ENCODE measurements around the gene AUTS2. TPM values are rescaled to one million over a fixed set of nuclear protein-coding genes. Genes with fewer than 3 reads are reported as not detected.

Gene AUTS2
- total RNA-seq, 5 donors from 2014 or later (not counting 1 experiment from before 2014, with no cell fraction given): 10.6 to 66.2 (median 37.6) TPM

DNA sequence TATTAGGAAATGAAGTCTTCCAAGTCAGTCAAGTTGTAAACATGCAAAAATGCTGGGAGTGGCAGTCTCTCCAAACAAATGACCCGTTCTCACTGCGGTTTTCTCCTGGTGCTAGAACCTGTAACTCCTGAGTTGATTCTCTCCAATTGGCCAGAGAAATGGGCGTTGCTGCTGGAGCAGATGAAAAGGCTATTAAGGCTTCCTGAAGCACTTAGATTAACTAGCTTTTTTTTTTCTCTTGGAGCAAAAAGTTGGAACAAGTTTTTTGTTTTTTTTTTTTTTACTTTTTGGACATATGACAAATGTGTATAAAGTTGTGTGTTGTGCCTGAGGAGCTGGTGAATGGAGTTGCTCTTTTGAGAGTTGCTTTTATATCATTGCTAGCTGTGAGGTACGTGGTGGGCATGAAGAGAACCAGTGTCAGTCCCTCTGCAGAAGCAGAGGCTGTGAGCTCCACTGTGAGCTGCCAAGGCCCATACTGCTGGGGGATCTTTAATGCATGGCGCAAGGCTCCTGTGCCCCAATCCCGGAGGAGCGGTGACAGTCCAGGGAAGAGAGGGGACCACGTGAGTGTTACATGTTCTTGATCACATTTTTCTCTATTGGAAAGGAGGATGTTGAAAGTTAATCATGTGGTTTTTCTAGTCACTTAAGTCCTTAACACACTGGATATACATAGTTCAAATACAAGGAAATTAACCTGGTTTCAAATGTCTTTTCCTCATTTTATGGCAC is 1140.0 kb downstream of the AUTS2 start:
- ATAC-seq (replicated peaks in 1 of 4): no peak
- no peaks in the 10 kb centered on the region for H3K9me3 Mint-ChIP-seq
- ChIA-PET POLR2A (no interaction called here), CTCF (interaction anchor here in 1 of 2 donors (0.6 kb wide), 1 partner anchor 33 kb away, joined by 3 read pairs; no protein-coding TSS in a partner anchor)
- Histone ChIP-seq H3K36me3 (ENCODE audit: control insufficient read depth in 2 of 2, extremely low read depth in 1 of 2, insufficient read depth in 1 of 2, low read length in 1 of 2) (no peaks in the 10 kb centered on the region), H3K9me3 (no peaks in the 10 kb centered on the region), H3K4me1 (ENCODE audit: control insufficient read depth in 1 of 2, extremely low read depth in 1 of 2, insufficient read depth in 2 of 2, low read length in 2 of 2) (peaks cover 6 to 8% of the 10 kb centered on the region in 2 experiments), H3K27me3 (replicated peaks in 1 of 2; ENCODE audit: control insufficient read depth in 2 of 2, extremely low read depth in 1 of 2, insufficient read depth in 2 of 2, low read length in 1 of 2) (no peaks in the 10 kb centered on the region), H3K4me3 (ENCODE audit: control insufficient read depth in 1 of 2, extremely low read depth in 1 of 2, low read length in 1 of 2) (no peak overlapping the region), H3K27ac (ENCODE audit: low read length) (no peak overlapping the region)
- 100% methylated on average over 3 of the region's 8 CpGs for WGBS (ENCODE audit: insufficient coverage)
- peaks cover 0 to 3% of the 10 kb centered on the region in 2 donors for H3K27me3 Mint-ChIP-seq
- H3K36me3 Mint-ChIP-seq: no peaks in the 10 kb centered on the region
- no peak overlapping the region for H3K4me3 Mint-ChIP-seq
- H3K4me1 Mint-ChIP-seq: peaks cover 20 to 43% (median 37%) of the 10 kb centered on the region in 3 donors
- no peak for DNase-seq
- peak overlapping the region in 1 of 2 donors; percentile 62 for H3K27ac Mint-ChIP-seq

DNA sequence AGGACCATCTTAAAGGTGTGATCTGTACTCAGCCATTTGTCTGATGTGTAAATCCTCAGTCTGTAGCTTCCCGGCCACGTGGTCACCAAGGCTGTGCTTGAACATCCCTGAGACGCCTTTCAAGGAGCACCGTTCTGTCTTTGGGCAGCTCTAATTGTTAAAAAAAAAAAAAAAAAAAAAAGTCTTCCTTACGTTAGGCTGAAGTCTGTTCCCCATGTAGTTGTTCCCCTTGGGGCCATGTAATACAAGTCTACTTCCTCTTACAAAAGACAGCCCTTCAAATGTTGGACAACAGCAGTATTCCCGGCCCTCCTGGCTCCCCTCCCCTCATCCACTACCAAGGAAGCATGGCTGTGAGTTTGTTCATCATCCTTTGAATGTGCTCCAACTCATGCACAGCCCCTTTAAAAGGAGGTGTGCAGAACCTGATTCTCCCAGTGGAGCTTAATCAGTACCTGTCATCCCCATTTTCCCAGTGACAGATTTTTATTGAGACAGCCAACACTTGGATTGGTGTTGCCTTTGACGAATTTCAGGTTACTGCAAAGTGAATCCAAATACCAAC is 1141.5 kb downstream of the AUTS2 start:
- H3K4me1 ChIP-seq (ENCODE audit: control insufficient read depth in 1 of 2, extremely low read depth in 1 of 2, insufficient read depth in 2 of 2, low read length in 2 of 2): peaks cover 2 to 8% of the 10 kb centered on the region in 2 experiments
- H3K4me1 Mint-ChIP-seq: peaks cover 20 to 39% (median 33%) of the 10 kb centered on the region in 3 donors
- no peak for ATAC-seq (replicated peaks in 1 of 4)
- H3K9me3 Mint-ChIP-seq: no peaks in the 10 kb centered on the region
- ChIA-PET POLR2A (interaction anchor here in 1 of 2 donors (0.5 kb wide), 1 partner anchor 638 kb away, joined by 7 read pairs; no protein-coding TSS in a partner anchor), CTCF (interaction anchor here in 1 of 2 donors (0.6 kb wide), 2 partner anchors 120 to 123 kb away, joined by 3 to 4 read pairs; no protein-coding TSS in a partner anchor)
- no peak for DNase-seq
- no peaks in the 10 kb centered on the region for H3K9me3 ChIP-seq
- H3K36me3 Mint-ChIP-seq: no peaks in the 10 kb centered on the region
- no peaks in the 10 kb centered on the region for H3K27me3 ChIP-seq (replicated peaks in 1 of 2; ENCODE audit: control insufficient read depth in 2 of 2, extremely low read depth in 1 of 2, insufficient read depth in 2 of 2, low read length in 1 of 2)
- 80% methylated on average over 1 of the region's 7 CpGs for WGBS (ENCODE audit: insufficient coverage)
- H3K27ac ChIP-seq (ENCODE audit: low read length): no peak overlapping the region
- H3K27ac Mint-ChIP-seq: peak overlapping the region in 1 of 2 donors; percentile 28
- H3K4me3 ChIP-seq (ENCODE audit: control insufficient read depth in 1 of 2, extremely low read depth in 1 of 2, low read length in 1 of 2): no peak overlapping the region
- H3K4me3 Mint-ChIP-seq: no peak overlapping the region
- peaks cover 0 to 3% of the 10 kb centered on the region in 2 donors for H3K27me3 Mint-ChIP-seq
- no peaks in the 10 kb centered on the region for H3K36me3 ChIP-seq (ENCODE audit: control insufficient read depth in 2 of 2, extremely low read depth in 1 of 2, insufficient read depth in 1 of 2, low read length in 1 of 2)

DNA sequence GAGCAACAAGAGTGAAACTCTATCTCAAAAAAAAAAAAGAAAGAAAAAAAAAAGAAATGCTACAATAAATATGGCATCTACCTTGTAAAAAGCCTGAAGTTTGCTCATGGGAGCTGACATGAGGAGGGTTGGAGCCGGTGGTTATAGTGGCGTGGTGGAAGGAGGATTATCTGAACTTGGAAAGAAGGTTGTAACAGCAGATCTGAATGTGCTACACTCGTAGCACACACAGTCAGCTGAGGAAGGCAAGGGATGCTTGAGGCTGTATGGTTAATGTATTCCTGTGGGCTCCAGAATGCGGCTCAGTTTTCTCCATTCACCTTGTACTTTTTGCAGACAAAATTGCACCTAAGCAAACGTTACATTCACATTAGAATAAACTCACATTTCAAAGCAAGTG is 1143.4 kb downstream of the AUTS2 start:
- DNase-seq (no peak), ATAC-seq (replicated peaks in 1 of 4) (no peak)
- H3K4me3 ChIP-seq (ENCODE audit: control insufficient read depth in 1 of 2, extremely low read depth in 1 of 2, low read length in 1 of 2): no peak overlapping the region
- ChIA-PET CTCF (no interaction called here), POLR2A (interaction anchor here in 1 of 2 donors (0.6 kb wide), 1 partner anchor 29 kb away, joined by 11 read pairs; no protein-coding TSS in a partner anchor)
- H3K9me3 ChIP-seq: no peaks in the 10 kb centered on the region
- no CpG with 5 or more reads among the region's 5 CpGs for WGBS (ENCODE audit: insufficient coverage)
- H3K27ac ChIP-seq (ENCODE audit: low read length): no peak overlapping the region
- H3K27me3 Mint-ChIP-seq: no peaks in the 10 kb centered on the region
- H3K36me3 ChIP-seq (ENCODE audit: control insufficient read depth in 2 of 2, extremely low read depth in 1 of 2, insufficient read depth in 1 of 2, low read length in 1 of 2): no peaks in the 10 kb centered on the region
- H3K36me3 Mint-ChIP-seq: no peaks in the 10 kb centered on the region
- peaks cover 2% of the 10 kb centered on the region in 2 experiments for H3K4me1 ChIP-seq (ENCODE audit: control insufficient read depth in 1 of 2, extremely low read depth in 1 of 2, insufficient read depth in 2 of 2, low read length in 2 of 2)
- H3K4me1 Mint-ChIP-seq: peaks cover 10 to 23% (median 20%) of the 10 kb centered on the region in 3 donors
- no peaks in the 10 kb centered on the region for H3K9me3 Mint-ChIP-seq
- H3K27me3 ChIP-seq (replicated peaks in 1 of 2; ENCODE audit: control insufficient read depth in 2 of 2, extremely low read depth in 1 of 2, insufficient read depth in 2 of 2, low read length in 1 of 2): no peaks in the 10 kb centered on the region
- H3K27ac Mint-ChIP-seq: no peak overlapping the region
- no peak overlapping the region for H3K4me3 Mint-ChIP-seq

DNA sequence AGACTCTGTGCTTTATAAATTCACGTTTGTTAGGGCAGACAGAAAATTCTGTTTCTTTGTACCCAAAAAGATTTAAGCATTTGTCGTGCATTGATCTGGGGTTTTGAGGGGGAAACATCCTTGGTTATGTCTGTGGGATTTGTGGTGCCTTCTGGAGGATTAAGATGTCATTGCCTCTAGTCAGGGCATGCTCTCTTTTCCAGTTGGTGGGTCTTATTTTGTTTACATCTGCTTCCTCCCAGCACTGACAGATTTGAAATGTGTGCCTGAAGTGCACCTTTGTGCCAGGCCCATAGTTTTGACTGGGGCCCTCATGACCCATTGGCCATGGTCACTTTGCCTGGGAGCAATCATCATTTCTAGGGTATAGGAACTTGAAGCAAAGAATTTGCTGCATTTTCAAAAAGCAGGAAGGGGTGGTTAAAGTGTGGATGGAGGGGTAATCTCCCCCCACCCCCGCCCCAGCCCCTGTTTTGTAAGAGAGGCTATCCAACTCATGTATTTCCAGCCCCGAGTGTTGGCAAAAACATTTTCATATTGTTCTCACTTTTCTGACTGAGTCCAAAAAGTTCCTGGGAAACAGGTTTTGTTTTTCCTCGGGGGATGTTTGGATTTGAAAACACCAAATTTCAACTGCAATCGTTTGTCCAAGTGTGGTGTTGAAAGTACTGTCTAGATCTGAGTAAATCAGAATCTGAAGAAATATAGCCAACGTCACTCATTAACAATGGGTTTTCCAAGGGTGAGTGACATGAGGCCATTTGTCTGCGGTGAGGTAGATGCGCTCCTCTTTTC is 1145.5 kb downstream of the AUTS2 start:
- ChIA-PET CTCF (no interaction called here), POLR2A (no interaction called here)
- no peaks in the 10 kb centered on the region for H3K9me3 Mint-ChIP-seq
- H3K27ac ChIP-seq (ENCODE audit: low read length): no peak overlapping the region
- DNase-seq (no peak), ATAC-seq (replicated peaks in 1 of 4) (no peak)
- H3K36me3 ChIP-seq (ENCODE audit: control insufficient read depth in 2 of 2, extremely low read depth in 1 of 2, insufficient read depth in 1 of 2, low read length in 1 of 2): no peaks in the 10 kb centered on the region
- H3K4me3 ChIP-seq (ENCODE audit: control insufficient read depth in 1 of 2, extremely low read depth in 1 of 2, low read length in 1 of 2): no peak overlapping the region
- no peaks in the 10 kb centered on the region for H3K36me3 Mint-ChIP-seq
- H3K4me1 Mint-ChIP-seq: peaks cover 0 to 10% (median 5%) of the 10 kb centered on the region in 3 donors
- no peak overlapping the region for H3K4me3 Mint-ChIP-seq
- no peak overlapping the region for H3K27ac Mint-ChIP-seq
- H3K27me3 Mint-ChIP-seq: no peaks in the 10 kb centered on the region
- H3K9me3 ChIP-seq: no peaks in the 10 kb centered on the region
- H3K4me1 ChIP-seq (ENCODE audit: control insufficient read depth in 1 of 2, extremely low read depth in 1 of 2, insufficient read depth in 2 of 2, low read length in 2 of 2): peaks cover under 1 to 2% of the 10 kb centered on the region in 2 experiments
- no peaks in the 10 kb centered on the region for H3K27me3 ChIP-seq (replicated peaks in 1 of 2; ENCODE audit: control insufficient read depth in 2 of 2, extremely low read depth in 1 of 2, insufficient read depth in 2 of 2, low read length in 1 of 2)
- 71% methylated on average over 4 of the region's 9 CpGs for WGBS (ENCODE audit: insufficient coverage)

DNA sequence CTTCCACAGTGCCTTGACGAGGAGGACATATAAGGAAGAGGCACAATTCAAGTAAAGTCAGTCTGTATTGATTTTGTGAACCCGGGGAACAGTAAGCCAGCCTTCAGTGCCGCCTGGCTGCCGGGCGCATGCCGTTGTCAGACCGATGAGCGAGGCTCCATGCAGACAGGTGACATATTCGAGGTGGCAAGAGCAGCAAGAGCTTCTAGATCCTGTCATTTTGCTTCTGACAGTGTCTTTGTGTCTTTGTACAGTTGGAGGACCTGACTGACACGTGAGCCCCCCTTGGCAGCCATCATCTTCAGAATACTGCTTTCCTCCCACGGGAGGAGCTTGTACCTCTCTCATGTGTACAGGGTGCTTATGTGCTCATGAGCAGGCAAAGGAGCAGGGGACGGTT is 1146.2 kb downstream of the AUTS2 start:
- Histone ChIP-seq H3K4me3 (ENCODE audit: control insufficient read depth in 1 of 2, extremely low read depth in 1 of 2, low read length in 1 of 2) (no peak overlapping the region), H3K27me3 (replicated peaks in 1 of 2; ENCODE audit: control insufficient read depth in 2 of 2, extremely low read depth in 1 of 2, insufficient read depth in 2 of 2, low read length in 1 of 2) (no peaks in the 10 kb centered on the region), H3K36me3 (ENCODE audit: control insufficient read depth in 2 of 2, extremely low read depth in 1 of 2, insufficient read depth in 1 of 2, low read length in 1 of 2) (no peaks in the 10 kb centered on the region), H3K27ac (ENCODE audit: low read length) (no peak overlapping the region), H3K9me3 (no peaks in the 10 kb centered on the region), H3K4me1 (ENCODE audit: control insufficient read depth in 1 of 2, extremely low read depth in 1 of 2, insufficient read depth in 2 of 2, low read length in 2 of 2) (peaks cover 0 to 7% of the 10 kb centered on the region in 2 experiments)
- H3K9me3 Mint-ChIP-seq: no peaks in the 10 kb centered on the region
- ChIA-PET CTCF (no interaction called here), POLR2A (interaction anchor here in 1 of 2 donors (0.5 kb wide), 1 partner anchor 1894 kb away, joined by 9 read pairs; no protein-coding TSS in a partner anchor)
- H3K27me3 Mint-ChIP-seq: no peaks in the 10 kb centered on the region
- ATAC-seq (replicated peaks in 1 of 4) (no peak), DNase-seq (no peak)
- H3K36me3 Mint-ChIP-seq: no peaks in the 10 kb centered on the region
- H3K4me1 Mint-ChIP-seq: peaks cover 0 to 7% (median 5%) of the 10 kb centered on the region in 3 donors
- 92% methylated on average over 8 of the region's 12 CpGs for WGBS (ENCODE audit: insufficient coverage)
- no peak overlapping the region for H3K27ac Mint-ChIP-seq
- H3K4me3 Mint-ChIP-seq: no peak overlapping the region

DNA sequence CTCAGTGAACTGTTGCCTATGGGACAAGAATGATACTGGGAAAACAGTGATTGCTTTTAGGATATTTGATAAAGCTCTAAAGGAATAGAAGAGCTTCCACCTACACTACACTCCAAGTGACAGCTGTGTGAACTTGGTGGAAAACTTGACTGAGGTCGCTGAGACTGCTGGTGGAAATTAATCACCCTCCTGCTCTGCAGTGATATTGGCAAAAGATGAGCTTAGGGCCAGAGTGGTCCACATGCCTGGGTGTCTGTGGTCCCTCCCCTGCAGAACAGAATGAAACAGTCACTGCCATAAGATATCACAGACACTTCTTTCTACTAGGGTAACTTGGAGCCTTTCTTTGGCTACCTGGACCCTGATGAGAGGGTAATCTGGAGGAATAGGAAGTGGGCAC is 1151.6 kb downstream of the AUTS2 start:
- no CpG with 5 or more reads among the region's 1 CpG for WGBS (ENCODE audit: insufficient coverage)
- H3K4me3 ChIP-seq (ENCODE audit: control insufficient read depth in 1 of 2, extremely low read depth in 1 of 2, low read length in 1 of 2): no peak overlapping the region
- peaks cover 0 to 3% (median 0%) of the 10 kb centered on the region in 3 donors for H3K9me3 Mint-ChIP-seq
- no peaks in the 10 kb centered on the region for H3K27me3 Mint-ChIP-seq
- H3K27me3 ChIP-seq (replicated peaks in 1 of 2; ENCODE audit: control insufficient read depth in 2 of 2, extremely low read depth in 1 of 2, insufficient read depth in 2 of 2, low read length in 1 of 2): no peaks in the 10 kb centered on the region
- ChIA-PET CTCF (interaction anchor here in 1 of 2 donors (0.7 kb wide), 1 partner anchor 1549 kb away, joined by 4 read pairs; no protein-coding TSS in a partner anchor), POLR2A (interaction anchor here in 1 of 2 donors (0.6 kb wide), 1 partner anchor 1115 kb away, joined by 3 read pairs; no protein-coding TSS in a partner anchor)
- no peaks in the 10 kb centered on the region for H3K36me3 ChIP-seq (ENCODE audit: control insufficient read depth in 2 of 2, extremely low read depth in 1 of 2, insufficient read depth in 1 of 2, low read length in 1 of 2)
- H3K36me3 Mint-ChIP-seq: no peaks in the 10 kb centered on the region
- DNase-seq (no peak), ATAC-seq (replicated peaks in 1 of 4) (no peak)
- H3K27ac Mint-ChIP-seq: no peak overlapping the region
- no peak overlapping the region for H3K27ac ChIP-seq (ENCODE audit: low read length)
- peaks cover 0 to 10% (median 0%) of the 10 kb centered on the region in 3 donors for H3K4me1 Mint-ChIP-seq
- H3K4me3 Mint-ChIP-seq: no peak overlapping the region
- H3K9me3 ChIP-seq: no peaks in the 10 kb centered on the region
- peaks cover 0 to 7% of the 10 kb centered on the region in 2 experiments for H3K4me1 ChIP-seq (ENCODE audit: control insufficient read depth in 1 of 2, extremely low read depth in 1 of 2, insufficient read depth in 2 of 2, low read length in 2 of 2)

Data from T-cell (primary cell).